OCI-LY1 (cell line): Measurements from ENCODE around the gene SHKBP1.
"Not testable (repeated sequence)": the region's sequence is repeated elsewhere in the genome, so short reads cannot be mapped to it uniquely, and the experiment has no call there.

Experiments
- H2AFZ ChIP-seq: fragments of 200-600 bp; sonication (generic), shearing (Covaris generic); 2 replicates; pipeline ENCODE4 v1.6.0; 2014; ENCODE audit warnings: antibody characterized with exemption, mild to moderate bottlenecking, low read length
- H3F3A ChIP-seq: fragments of 200-600 bp; sonication (generic), shearing (Covaris generic); 2 replicates; pipeline ENCODE4 v1.6.0; 2014; ENCODE audit warnings: mild to moderate bottlenecking, antibody characterized with exemption, low read length, moderate library complexity; ENCODE audit not compliant: insufficient read depth
- H3K27ac ChIP-seq: fragments of 200-600 bp; sonication (generic); 2 replicates; pipeline ENCODE4 v1.5.1; 2014; ENCODE audit warnings: low read length, mixed run types, mild to moderate bottlenecking, low read depth; ENCODE audit not compliant: poor library complexity, severe bottlenecking
- H3K27me3 ChIP-seq: fragments of 200-600 bp; sonication (generic); 2 replicates; pipeline ENCODE4 v1.6.0; 2014; ENCODE audit warnings: antibody characterized with exemption, mild to moderate bottlenecking, low read length, moderate library complexity; ENCODE audit not compliant: insufficient read depth
- H3K36me3 ChIP-seq: fragments of 200-600 bp; sonication (generic); 2 replicates; pipeline ENCODE4 v1.6.1; 2014; ENCODE audit warnings: mild to moderate bottlenecking, antibody characterized with exemption, low read length, moderate library complexity, mixed read lengths; ENCODE audit not compliant: insufficient read depth
- H3K4me1 ChIP-seq: fragments of 200-600 bp; sonication (generic); 2 replicates; pipeline ENCODE4 v1.5.1; 2014; ENCODE audit warnings: mild to moderate bottlenecking, low read length, moderate library complexity; ENCODE audit not compliant: insufficient read depth, severe bottlenecking
- H3K4me2 ChIP-seq: fragments of 200-600 bp; sonication (generic), shearing (Covaris generic); 2 replicates; pipeline ENCODE4 v1.6.1; 2014; ENCODE audit warnings: low read length
- H3K4me3 ChIP-seq: fragments of 200-600 bp; sonication (generic); 2 replicates; pipeline ENCODE4 v1.5.1; 2014; ENCODE audit warnings: low read length, low read depth, mild to moderate bottlenecking, mixed read lengths; ENCODE audit not compliant: poor library complexity, severe bottlenecking
- H3K79me2 ChIP-seq: fragments of 200-600 bp; shearing (Covaris generic); 2 replicates; pipeline ENCODE4 v1.6.1; 2016; ENCODE audit warnings: mixed run types, low read length, mixed read lengths; ENCODE audit not compliant: insufficient read depth
- H3K9ac ChIP-seq: fragments of 200-600 bp; sonication (generic), shearing (Covaris generic); 2 replicates; pipeline ENCODE4 v1.6.1; 2014; ENCODE audit warnings: mild to moderate bottlenecking, low read length, mixed read lengths
- H3K9me2 ChIP-seq: fragments of 200-600 bp; sonication (generic), shearing (Covaris generic); 2 replicates; pipeline ENCODE4 v1.6.1; 2014; ENCODE audit warnings: low read depth, mild to moderate bottlenecking, low read length, mixed read lengths
- H3K9me3 ChIP-seq: fragments of 200-600 bp; shearing (Covaris generic); 2 replicates; pipeline ENCODE4 v1.6.1; 2014; ENCODE audit warnings: low read length, mixed read lengths
- H4K20me1 ChIP-seq: fragments of 200-600 bp; sonication (generic), shearing (Covaris generic); 2 replicates; pipeline ENCODE4 v1.6.0; 2016; ENCODE audit warnings: mild to moderate bottlenecking, low read length; ENCODE audit not compliant: insufficient read depth
- CTCF ChIP-seq: fragments of 200-600 bp; sonication (generic), shearing (Covaris generic); IDR thresholded peaks from 2 replicates; pipeline ENCODE4 v1.5.1; 2017; ENCODE audit warnings: mild to moderate bottlenecking, antibody characterized with exemption, low read length, moderate library complexity, mixed read lengths
- EZH2 ChIP-seq: fragments of 200-600 bp; sonication (generic), shearing (Covaris generic); IDR thresholded peaks from 2 replicates; pipeline ENCODE4 v1.8.0; 2017; ENCODE audit warnings: borderline replicate concordance, mixed run types, mild to moderate bottlenecking, antibody characterized with exemption, low read length, moderate library complexity, mixed read lengths

The SHKBP1 gene

DNA sequence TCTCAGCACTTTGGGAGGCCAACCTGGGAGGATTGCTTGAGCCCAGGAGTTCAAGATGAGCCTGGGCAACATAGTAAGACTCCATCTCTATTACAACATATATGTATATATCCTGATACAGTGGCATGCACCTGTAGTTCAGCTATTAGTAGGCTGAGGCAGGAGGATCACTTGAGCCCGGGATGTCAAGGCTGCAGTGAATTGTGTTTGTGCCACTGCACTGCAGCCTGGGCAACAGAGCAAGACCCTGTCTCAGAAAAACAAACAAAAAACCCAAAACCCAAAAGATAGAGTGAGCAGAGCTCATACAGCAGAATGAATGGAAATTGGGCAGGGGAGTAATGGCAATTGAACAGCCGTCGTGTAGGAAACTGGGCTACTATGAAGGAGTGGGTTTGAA is 17.3 kb upstream of the SHKBP1 start:
- Histone ChIP-seq H3K4me2 (no peak overlapping the region), H3K4me1 (no peaks in the 10 kb centered on the region), H3K9me3 (no peaks in the 10 kb centered on the region), H3K27ac (no peak overlapping the region), H3K4me3 (no peak overlapping the region), H3K79me2 (no peaks in the 10 kb centered on the region), H3K27me3 (0 out of 2 replicates have a peak, but pooled peaks cover 4% of the 10 kb centered on the region), H3K9me2 (no peaks in the 10 kb centered on the region), H3K36me3 (no peaks in the 10 kb centered on the region), H2AFZ (no peak overlapping the region), H3K9ac (no peak overlapping the region), H3F3A (no peaks in the 10 kb centered on the region), H4K20me1 (no peaks in the 10 kb centered on the region)
- no peak for TF ChIP-seq EZH2
- TF ChIP-seq CTCF = no peak

GRCh38 chr19:40560092-40560507 is 16.6 kb upstream of the SHKBP1 start:
- H2AFZ ChIP-seq = no peak overlapping the region
- no peak overlapping the region for H3K27ac ChIP-seq
- no peaks in the 10 kb centered on the region for H4K20me1 ChIP-seq
- H3K27me3 ChIP-seq = no peaks in the 10 kb centered on the region
- TF ChIP-seq CTCF (no peak), EZH2 (no peak)
- H3K9me3 ChIP-seq = no peaks in the 10 kb centered on the region
- H3F3A ChIP-seq = no peaks in the 10 kb centered on the region
- no peak overlapping the region for H3K4me2 ChIP-seq
- H3K36me3 ChIP-seq = no peaks in the 10 kb centered on the region
- H3K4me3 ChIP-seq = no peak overlapping the region
- no peaks in the 10 kb centered on the region for H3K4me1 ChIP-seq
- no peaks in the 10 kb centered on the region for H3K9me2 ChIP-seq
- no peaks in the 10 kb centered on the region for H3K79me2 ChIP-seq
- H3K9ac ChIP-seq = no peak overlapping the region

GRCh38 chr19:40561947-40562346 is 14.7 kb upstream of the SHKBP1 start:
- Histone ChIP-seq H3K4me1 (no peaks in the 10 kb centered on the region), H3K27ac (no peak overlapping the region), H3K4me2 (no peak overlapping the region), H3K27me3 (no peaks in the 10 kb centered on the region), H3K9ac (no peak overlapping the region), H3K36me3 (no peaks in the 10 kb centered on the region), H3K9me2 (no peaks in the 10 kb centered on the region), H3K4me3 (no peak overlapping the region), H4K20me1 (no peaks in the 10 kb centered on the region), H3K9me3 (no peaks in the 10 kb centered on the region), H2AFZ (no peak overlapping the region), H3K79me2 (no peaks in the 10 kb centered on the region), H3F3A (no peaks in the 10 kb centered on the region)
- TF ChIP-seq EZH2 (no peak), CTCF (no peak)

- H3K36me3 ChIP-seq, H3K4me2 ChIP-seq, H3K9me3 ChIP-seq, H3K27ac ChIP-seq, H3K4me1 ChIP-seq, H3K4me3 ChIP-seq, H3K9ac ChIP-seq, H3K79me2 ChIP-seq, H3F3A ChIP-seq, H3K9me2 ChIP-seq, H3K27me3 ChIP-seq, H2AFZ ChIP-seq, H4K20me1 ChIP-seq: not testable (repeated sequence)
Observed at GRCh38 chr19:40564535-40564934, 12.1 kb upstream of the SHKBP1 start.
